Measurements from ENCODE around the gene C15orf39.

The C15orf39 gene

DNA sequence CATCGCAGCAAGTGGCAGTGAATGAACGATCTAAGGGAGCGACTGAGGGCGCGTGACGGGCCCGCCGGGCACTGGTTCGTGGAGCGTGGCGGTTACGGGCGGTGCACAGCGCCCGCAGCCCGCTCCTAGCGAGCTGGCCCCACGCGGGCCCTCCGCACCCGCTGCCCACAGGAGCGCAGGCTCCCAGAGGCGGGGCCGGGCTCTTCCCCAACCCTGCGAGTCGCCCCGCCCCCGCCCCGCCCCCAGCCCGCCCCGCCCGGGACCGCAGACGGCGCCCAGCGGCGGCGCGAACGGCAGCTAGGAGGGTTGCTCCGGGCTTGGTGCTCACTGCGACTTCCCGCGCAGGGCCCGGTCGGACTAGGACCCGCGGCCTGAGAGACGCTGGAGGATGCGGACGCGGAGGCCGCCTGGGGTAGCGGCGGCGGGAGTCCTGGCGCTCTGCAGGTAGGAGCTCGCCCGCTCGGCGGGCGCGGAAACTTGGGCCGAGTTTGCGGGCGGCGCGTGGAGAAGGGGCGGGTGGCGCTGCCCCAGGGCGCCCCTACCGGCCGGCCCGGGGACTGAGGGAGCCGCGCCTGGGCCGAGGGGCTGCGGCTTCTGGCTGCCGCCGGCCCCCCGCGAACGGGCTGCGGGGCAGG lies at the start of gene C15orf39:
Gene C15orf39 (plus strand): TSS at position 267 of the 635 bp plus-strand sequence. CDS start 4,167 bp downstream, outside the sequence.
- H3K4me3 Mint-ChIP-seq: peak within 1 kb of the TSS; percentile 90

DNA sequence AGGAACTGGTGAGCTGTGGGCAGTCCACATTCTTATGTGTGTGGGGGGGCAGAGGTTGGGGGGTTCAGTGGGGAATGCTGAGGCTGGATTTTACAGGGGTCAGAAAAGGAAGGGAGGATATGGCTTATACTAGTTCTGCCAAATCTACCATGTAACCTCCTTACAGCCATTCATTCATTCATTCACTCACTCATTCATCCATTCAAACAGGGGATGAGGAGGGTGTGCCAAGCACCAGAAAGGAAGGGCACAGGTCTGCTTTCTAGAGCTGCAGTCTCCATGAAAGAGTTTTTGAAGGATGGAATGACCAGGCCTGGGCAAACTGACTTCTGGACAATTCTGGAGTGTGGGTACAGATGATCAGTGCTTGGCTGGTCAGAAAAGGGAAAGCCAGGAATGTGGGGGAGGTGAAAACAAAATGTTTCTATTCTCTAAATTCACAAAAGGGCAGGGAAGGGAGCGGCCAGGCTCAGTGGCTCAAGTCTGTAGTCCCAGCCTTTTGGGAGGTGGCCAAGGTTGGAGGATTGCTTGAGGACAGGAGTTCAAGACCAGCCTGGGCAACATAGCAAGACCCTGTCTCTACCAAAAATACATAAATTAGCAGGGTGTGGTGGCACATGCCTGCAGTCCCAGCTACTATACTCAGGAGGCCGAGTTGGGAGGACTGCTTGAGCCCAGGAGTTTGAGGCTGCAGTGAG lies 49.2 kb upstream of the C15orf39 start:
- no peak overlapping the region for H3K27ac Mint-ChIP-seq
- no peak for ATAC-seq (ENCODE audit: low read depth)
- H3K9me3 Mint-ChIP-seq: no peaks in the 10 kb centered on the region

More for the DNA sequence above, at the start of gene C15orf39:
- DNase-seq (ENCODE audit: low spot score in 2 of 2) (peak; percentile 80 to 91), ATAC-seq (ENCODE audit: low read depth) (peak; percentile 54)
- Mint-ChIP-seq H3K36me3 (no peaks in the 10 kb centered on the region), H3K9me3 (no peaks in the 10 kb centered on the region), H3K27me3 (peaks cover 4% of the 10 kb centered on the region), H3K27ac (peak within 1 kb of the TSS; percentile 95), H3K4me1 (peaks cover 28% of the 10 kb centered on the region)

DNA sequence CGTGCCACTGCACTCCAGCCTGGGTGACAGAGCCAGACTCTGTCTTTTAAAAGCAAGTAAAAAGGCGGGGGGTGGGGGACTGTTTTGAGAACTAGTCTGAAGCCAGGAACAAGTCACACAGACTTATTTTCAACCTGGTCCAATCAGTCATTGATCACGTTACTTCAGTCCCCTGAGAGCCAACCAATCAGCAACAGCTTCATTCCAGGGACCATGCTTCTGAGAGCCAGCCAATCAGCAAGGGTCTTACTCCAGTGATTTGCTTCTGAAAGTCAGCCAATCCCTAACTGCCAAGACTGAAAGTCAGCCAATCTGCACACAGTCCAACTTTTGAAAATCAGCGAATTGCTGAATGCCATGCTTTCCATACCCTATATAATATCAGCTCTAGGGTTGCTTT lies 48.6 kb upstream of the C15orf39 start:
- DNase-seq (ENCODE audit: low spot score in 2 of 2): no peak
- no peak overlapping the region for H3K27ac Mint-ChIP-seq
- no peaks in the 10 kb centered on the region for H3K27me3 Mint-ChIP-seq
- H3K36me3 Mint-ChIP-seq: peaks cover 1% of the 10 kb centered on the region
- H3K9me3 Mint-ChIP-seq: no peaks in the 10 kb centered on the region
- H3K4me3 Mint-ChIP-seq: no peak overlapping the region
- ATAC-seq (ENCODE audit: low read depth): no peak
- peaks cover 7% of the 10 kb centered on the region for H3K4me1 Mint-ChIP-seq

More for the DNA sequence above, 49.2 kb upstream of the C15orf39 start:
- no peak for DNase-seq (ENCODE audit: low spot score in 2 of 2)
- Mint-ChIP-seq H3K4me3 (no peak overlapping the region), H3K36me3 (peaks cover 1% of the 10 kb centered on the region), H3K27me3 (no peaks in the 10 kb centered on the region), H3K4me1 (peaks cover 7% of the 10 kb centered on the region)

DNA sequence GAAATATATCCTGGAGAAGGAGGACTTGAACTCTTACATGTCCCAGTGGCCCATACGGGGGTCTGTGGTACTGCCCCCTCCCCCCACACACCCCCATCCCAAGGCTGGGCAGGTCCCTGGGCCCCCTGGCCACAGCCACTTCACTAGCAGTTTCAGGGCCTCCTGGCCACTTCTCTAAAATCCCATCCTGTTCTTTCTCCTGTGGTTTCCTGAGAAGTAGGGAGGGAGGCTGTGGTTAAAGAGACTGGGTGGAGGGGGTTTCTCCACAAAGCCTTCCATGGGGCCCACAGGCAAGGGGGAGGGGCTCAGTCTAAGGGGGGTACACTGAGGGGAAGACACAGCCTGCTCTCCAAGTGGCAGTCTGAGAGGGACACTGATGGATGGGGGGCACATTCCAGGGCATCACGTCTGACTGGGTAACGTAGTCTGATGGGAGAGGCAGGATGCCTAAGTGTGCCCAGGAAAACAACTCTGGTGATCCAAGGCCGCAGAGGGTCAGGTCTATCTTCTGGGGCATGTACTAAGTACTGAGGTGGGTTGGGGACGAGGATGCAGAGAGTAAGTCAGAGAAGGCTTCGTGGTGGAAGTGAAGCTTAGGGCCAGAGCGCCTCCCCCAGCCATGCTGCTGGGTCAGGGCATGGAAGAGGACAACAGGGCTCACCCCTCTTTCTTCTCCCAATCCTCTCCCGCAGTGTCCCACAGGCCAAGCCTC lies 48.0 kb upstream of the C15orf39 start:
- ATAC-seq (ENCODE audit: low read depth) (no peak), DNase-seq (ENCODE audit: low spot score in 2 of 2) (no peak)
- no peak overlapping the region for H3K27ac Mint-ChIP-seq
- H3K4me3 Mint-ChIP-seq: no peak overlapping the region
- H3K9me3 Mint-ChIP-seq: no peaks in the 10 kb centered on the region
- no peaks in the 10 kb centered on the region for H3K27me3 Mint-ChIP-seq
- peaks cover 7% of the 10 kb centered on the region for H3K4me1 Mint-ChIP-seq
- H3K36me3 Mint-ChIP-seq: peaks cover 1% of the 10 kb centered on the region

DNA sequence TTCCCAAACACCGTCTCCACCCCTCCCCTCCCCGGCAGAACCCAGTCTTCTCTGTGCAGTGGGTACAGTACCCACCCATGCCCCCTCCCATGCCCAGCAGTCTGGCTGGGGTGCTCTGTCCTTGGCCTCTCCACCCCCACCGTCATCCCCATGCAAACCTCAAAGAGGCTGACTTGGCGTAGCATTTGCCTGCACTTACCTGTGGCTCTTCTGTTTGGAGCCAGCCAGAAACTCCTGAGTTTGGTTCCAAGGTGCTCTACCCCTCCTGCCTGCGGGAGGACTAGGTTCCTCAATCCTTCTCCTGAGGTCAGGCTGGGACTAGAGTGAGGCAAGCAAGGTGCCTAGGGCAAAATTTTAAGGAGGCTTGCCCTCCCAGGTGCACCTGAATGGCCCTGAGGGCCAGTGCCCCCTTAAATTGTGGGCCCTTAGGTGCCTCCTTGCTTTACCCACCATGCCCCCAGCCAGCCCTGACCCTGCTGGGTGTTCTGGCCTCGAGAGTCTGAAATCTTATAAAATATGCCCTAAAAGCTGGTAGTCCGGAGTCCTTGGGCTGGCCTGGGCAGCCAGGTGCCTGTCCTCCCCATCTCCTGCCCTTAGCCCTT lies 47.1 kb upstream of the C15orf39 start:
- Mint-ChIP-seq H3K9me3 (no peaks in the 10 kb centered on the region), H3K4me3 (no peak overlapping the region), H3K27me3 (peaks cover 1% of the 10 kb centered on the region), H3K27ac (no peak overlapping the region), H3K4me1 (peaks cover 7% of the 10 kb centered on the region), H3K36me3 (peaks cover 1% of the 10 kb centered on the region)
- no peak for ATAC-seq (ENCODE audit: low read depth)
- no peak for DNase-seq (ENCODE audit: low spot score in 2 of 2)

DNA sequence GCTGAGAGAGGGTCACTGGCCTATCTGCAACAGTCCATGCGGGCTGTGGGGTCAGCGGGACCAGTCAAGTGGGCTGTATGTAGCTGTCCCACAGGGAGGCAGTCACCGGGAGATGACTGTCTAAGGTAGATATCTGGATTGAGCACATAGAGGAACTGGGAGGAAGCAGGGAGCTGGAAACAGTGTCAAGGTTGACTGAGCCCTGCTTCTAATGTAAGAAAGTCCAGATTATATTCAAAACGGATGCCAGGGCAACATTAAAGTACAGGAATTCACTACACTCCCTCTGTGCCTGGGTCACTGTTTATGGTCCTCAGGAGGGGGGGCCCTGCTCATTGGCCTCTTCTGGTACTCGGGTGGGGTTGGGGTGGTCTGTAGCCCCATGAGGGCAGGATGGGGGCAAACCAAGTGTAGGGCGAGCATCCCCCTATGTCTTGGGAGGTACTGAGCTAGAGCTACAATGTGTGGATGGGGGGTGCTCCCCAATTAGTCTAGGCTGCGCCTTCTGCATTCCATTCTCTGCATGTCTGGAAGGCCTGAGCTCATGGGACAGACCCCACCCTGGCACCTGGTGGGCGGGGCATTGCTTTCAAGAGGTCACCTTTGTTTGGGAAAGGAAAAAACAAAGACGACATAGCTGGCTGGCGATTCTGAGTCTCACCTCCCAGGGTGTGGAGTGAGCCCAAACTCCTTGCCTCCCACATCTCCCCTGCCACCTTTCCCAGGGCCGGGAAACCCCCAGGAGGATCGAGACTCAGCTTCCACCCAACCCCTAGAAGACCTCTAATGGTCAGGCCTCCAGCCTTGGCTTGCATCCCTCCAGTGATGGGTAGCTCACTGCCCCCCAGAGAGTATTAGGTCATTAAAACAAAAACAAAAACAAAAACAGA lies 45.1 kb upstream of the C15orf39 start:
- ATAC-seq (ENCODE audit: low read depth): no peak
- H3K27ac Mint-ChIP-seq: no peak overlapping the region
- H3K4me1 Mint-ChIP-seq: peaks cover 7% of the 10 kb centered on the region
- no peaks in the 10 kb centered on the region for H3K36me3 Mint-ChIP-seq
- no peak for DNase-seq (ENCODE audit: low spot score in 2 of 2)
- no peak overlapping the region for H3K4me3 Mint-ChIP-seq
- H3K9me3 Mint-ChIP-seq: no peaks in the 10 kb centered on the region
- H3K27me3 Mint-ChIP-seq: peaks cover 1% of the 10 kb centered on the region

DNA sequence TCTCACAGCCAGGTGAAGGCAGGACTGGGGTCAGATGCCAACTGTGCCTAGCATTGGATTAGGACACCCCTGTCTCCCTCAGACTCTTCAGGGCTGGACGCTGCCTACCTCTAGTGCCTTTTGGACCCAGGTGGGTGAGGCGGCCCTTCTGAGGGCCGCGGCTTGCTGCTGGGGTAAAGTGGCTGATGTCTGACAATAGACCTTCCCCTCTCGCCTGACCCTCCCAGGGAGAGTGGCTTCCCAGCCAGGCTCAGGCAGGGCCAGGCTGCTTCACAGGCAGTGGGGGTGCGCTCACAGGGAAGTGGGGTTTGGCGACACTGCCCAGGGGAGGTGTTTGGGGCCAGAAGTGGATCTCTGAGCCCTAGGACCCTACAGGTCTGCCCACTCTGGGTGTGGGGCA lies 43.3 kb upstream of the C15orf39 start:
- no peaks in the 10 kb centered on the region for H3K36me3 Mint-ChIP-seq
- DNase-seq (ENCODE audit: low spot score in 2 of 2) (no peak), ATAC-seq (ENCODE audit: low read depth) (no peak)
- H3K9me3 Mint-ChIP-seq: no peaks in the 10 kb centered on the region
- H3K27me3 Mint-ChIP-seq: peaks cover 1% of the 10 kb centered on the region
- H3K4me3 Mint-ChIP-seq: no peak overlapping the region
- H3K27ac Mint-ChIP-seq: no peak overlapping the region
- H3K4me1 Mint-ChIP-seq: peaks cover 7% of the 10 kb centered on the region

DNA sequence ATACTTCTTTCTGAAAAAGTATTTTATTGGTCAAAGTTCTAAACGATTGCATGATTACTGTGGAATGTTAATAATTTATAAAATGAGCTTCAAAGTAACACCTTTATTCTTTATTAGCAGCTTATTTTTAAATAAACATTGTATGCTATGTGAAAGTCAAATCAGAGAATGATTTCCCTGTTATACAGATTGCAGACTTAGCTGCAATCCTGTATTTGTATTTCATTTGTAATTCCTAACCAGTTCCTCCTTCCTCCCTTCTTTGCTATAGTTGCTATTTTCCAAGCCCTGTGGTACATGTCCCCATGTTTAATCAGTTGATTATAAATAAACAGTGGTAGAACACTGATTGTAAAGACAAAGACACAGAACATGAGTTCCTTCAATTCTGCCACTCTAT lies 42.4 kb upstream of the C15orf39 start:
- no peak overlapping the region for H3K4me3 Mint-ChIP-seq
- H3K9me3 Mint-ChIP-seq: no peaks in the 10 kb centered on the region
- H3K4me1 Mint-ChIP-seq: peaks cover 3% of the 10 kb centered on the region
- ATAC-seq (ENCODE audit: low read depth): no peak
- no peak overlapping the region for H3K27ac Mint-ChIP-seq
- DNase-seq (ENCODE audit: low spot score in 2 of 2): no peak
- H3K27me3 Mint-ChIP-seq: peaks cover 1% of the 10 kb centered on the region
- H3K36me3 Mint-ChIP-seq: no peaks in the 10 kb centered on the region

DNA sequence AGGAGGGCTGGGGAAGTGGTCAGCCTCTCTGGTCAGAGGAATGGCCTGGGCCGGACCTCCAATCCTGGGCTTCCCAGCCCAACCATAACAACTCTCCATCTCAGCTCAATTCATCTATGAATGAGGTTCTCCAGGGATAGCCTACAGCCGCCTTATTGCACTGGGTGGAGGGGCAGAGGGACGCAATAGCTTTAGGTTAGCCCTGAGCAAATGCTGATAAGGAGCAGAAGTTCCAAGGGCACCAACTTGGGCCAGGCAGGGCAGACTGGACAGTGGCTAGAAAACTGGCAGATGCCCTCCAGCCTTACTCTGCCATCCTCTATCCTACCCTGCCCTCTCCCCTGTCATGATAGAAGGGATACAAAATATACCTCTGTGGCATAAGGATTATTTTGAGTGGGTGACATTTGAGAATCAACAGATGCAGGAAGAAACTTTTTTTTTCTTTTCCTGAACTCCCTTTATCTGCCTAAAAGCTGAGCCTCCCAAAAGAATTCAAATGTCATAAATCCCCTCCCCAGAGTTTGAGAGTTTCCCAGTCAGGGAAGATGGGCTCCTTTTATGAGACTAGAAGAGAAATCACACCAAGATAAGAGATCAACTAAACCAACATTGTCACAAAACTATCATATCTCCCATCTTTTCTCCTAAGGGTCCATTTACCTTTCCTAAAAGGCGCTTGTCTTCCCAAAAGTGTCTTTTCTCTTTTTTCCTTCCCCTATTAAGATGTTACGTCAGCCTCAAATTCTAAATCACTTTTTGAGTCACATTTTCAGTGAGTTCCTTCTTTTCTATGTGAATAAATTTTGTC lies 40.4 kb upstream of the C15orf39 start:
- H3K9me3 Mint-ChIP-seq: no peaks in the 10 kb centered on the region
- no peak overlapping the region for H3K4me3 Mint-ChIP-seq
- peaks cover 1% of the 10 kb centered on the region for H3K27me3 Mint-ChIP-seq
- no peak overlapping the region for H3K27ac Mint-ChIP-seq
- H3K36me3 Mint-ChIP-seq: no peaks in the 10 kb centered on the region
- DNase-seq (ENCODE audit: low spot score in 2 of 2) (no peak), ATAC-seq (ENCODE audit: low read depth) (no peak)
- peaks cover 8% of the 10 kb centered on the region for H3K4me1 Mint-ChIP-seq

DNA sequence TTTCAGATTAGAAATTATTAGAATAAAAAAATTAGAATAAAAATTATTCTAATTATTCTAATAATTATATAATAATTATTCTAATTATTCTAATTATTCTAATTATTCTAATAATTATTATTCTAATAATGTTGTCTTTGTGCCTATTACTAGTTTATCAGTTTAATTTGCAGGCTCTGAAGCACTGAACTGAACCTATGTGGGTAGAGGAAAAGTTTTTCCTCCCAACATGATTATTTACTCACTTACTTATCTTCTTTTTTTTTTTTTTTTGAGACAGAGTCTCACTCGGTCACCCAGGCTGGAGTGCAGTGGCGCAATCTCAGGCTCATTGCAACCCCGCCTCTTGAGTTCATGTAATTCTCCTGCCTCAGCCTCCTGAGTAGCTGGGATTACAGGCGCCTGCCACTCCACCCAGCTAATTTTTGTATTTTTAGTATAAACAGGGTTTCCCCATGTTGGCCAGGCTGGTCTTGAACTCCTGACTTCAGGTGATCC lies 39.7 kb upstream of the C15orf39 start:
- Mint-ChIP-seq H3K9me3 (no peaks in the 10 kb centered on the region), H3K27me3 (peaks cover 1% of the 10 kb centered on the region), H3K4me3 (no peak overlapping the region), H3K27ac (no peak overlapping the region), H3K36me3 (no peaks in the 10 kb centered on the region), H3K4me1 (peaks cover 8% of the 10 kb centered on the region)
- no peak for ATAC-seq (ENCODE audit: low read depth)
- DNase-seq (ENCODE audit: low spot score in 2 of 2): no peak

DNA sequence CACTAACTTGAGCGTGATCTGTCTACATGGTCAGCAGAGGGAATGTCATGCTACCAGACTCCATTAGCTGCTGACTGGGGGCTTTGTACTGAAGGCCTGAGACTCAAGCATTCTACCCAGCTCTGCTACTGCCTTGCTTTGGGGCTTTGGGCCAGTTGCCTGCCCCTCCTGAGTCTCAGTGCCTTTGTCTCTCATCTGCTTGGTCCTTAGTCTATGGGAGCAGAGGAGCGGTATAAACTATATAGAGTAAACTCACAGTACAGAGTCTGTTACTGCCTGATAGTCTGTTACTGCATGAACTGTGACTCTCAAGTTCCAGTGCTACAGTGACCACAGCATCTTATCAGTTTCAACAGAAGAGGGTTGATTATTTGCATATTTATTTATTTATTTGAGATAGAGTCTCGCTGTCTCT lies 38.5 kb upstream of the C15orf39 start:
- Mint-ChIP-seq H3K27me3 (peaks cover 1% of the 10 kb centered on the region), H3K9me3 (no peaks in the 10 kb centered on the region), H3K27ac (no peak overlapping the region), H3K4me3 (no peak overlapping the region), H3K4me1 (peaks cover 8% of the 10 kb centered on the region), H3K36me3 (no peaks in the 10 kb centered on the region)
- DNase-seq (ENCODE audit: low spot score in 2 of 2) (no peak), ATAC-seq (ENCODE audit: low read depth) (no peak)

DNA sequence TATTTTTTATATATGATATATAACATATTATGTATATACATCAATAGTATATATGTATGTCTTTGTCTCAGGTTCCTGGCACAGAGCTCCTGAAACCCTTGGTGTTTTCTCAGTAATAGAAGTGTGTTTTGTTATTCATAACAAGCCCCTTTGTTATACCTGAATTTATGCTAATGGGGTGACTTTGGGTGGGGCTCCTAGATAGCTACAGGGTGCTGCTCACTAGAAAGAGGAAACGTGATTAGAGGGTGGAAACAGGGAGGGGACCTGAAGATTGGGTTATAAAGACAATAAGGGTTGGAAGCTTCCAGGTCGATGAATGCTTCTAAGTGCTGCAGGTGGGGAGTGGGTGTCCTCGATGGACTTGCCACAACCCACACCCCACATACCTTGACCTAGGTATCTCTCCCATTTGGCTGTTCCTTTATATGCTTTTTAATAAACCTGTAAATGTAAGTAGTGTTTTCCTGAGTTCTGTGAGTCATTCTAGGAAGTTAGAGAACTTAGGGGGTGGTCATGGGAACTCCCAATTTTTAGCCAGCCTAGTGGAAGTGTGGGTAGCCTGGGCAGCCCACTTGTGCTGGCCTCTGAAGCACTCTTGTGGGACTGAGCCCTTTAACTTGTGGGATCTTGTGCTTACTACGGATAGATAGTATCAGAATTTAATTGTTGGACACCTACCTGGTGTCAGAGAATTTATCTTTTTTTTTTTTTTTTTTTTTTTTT lies 36.9 kb upstream of the C15orf39 start:
- H3K4me1 Mint-ChIP-seq: peaks cover 8% of the 10 kb centered on the region
- ATAC-seq (ENCODE audit: low read depth): peak; percentile 85
- H3K36me3 Mint-ChIP-seq: no peaks in the 10 kb centered on the region

More for the DNA sequence above, 36.9 kb upstream of the C15orf39 start:
- no peak for DNase-seq (ENCODE audit: low spot score in 2 of 2)
- Mint-ChIP-seq H3K9me3 (no peaks in the 10 kb centered on the region), H3K27me3 (no peaks in the 10 kb centered on the region), H3K4me3 (no peak overlapping the region), H3K27ac (no peak overlapping the region)
